ENCODE measurements around the gene JADE2.

The JADE2 gene

DNA sequence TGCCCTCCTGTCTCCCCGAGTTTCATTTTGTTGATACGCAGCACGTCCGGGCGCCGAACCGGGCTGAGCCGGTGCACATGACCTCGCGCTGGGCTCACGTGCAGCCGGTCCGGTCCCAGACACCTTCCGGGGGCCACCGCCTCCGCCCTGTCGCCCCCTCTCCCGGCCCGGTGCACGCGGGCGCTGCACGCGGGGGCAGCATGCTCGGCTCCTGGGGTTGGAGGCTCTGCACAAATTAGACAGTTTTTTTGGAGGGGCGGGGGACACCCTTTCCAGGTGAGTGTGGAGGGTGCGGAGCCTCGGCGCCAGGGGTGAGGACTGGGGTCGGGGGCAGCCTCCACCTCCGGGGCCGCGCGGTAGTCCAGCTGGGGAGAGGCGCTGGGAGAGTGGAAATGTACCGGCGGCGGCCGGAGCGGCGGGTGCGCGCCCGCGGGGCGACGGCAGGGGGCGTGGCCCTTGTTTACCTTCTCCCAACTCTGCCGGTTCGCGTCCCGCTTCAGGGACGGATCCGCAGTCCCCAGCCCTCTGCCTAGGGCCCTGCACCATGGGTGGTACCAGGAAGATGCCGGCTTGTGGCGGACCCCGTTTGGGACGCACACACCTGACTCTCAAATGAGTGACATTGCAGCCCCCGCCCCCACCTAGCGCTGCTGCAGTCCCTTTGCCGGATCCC is 1.1 kb downstream of the JADE2 start:
- DNase-seq (ENCODE audit: low spot score) = peak; percentile 85
- in situ Hi-C loops (cut with MboI; ENCODE audit: low sequenced_read_pairs, unreplicated experiment) = loop anchor here (5.0 kb wide), 1 partner anchor 51 kb away; no protein-coding TSS in a partner anchor
- TF ChIP-seq, protein P1, sequence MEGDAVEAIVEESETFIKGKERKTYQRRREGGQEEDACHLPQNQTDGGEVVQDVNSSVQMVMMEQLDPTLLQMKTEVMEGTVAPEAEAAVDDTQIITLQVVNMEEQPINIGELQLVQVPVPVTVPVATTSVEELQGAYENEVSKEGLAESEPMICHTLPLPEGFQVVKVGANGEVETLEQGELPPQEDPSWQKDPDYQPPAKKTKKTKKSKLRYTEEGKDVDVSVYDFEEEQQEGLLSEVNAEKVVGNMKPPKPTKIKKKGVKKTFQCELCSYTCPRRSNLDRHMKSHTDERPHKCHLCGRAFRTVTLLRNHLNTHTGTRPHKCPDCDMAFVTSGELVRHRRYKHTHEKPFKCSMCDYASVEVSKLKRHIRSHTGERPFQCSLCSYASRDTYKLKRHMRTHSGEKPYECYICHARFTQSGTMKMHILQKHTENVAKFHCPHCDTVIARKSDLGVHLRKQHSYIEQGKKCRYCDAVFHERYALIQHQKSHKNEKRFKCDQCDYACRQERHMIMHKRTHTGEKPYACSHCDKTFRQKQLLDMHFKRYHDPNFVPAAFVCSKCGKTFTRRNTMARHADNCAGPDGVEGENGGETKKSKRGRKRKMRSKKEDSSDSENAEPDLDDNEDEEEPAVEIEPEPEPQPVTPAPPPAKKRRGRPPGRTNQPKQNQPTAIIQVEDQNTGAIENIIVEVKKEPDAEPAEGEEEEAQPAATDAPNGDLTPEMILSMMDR (IDR thresholded peaks at IDR 0.05; ENCODE audit: borderline replicate concordance, control extremely low read depth, extremely low read depth, insufficient read depth, missing control alignments) = peak; percentile 50

DNA sequence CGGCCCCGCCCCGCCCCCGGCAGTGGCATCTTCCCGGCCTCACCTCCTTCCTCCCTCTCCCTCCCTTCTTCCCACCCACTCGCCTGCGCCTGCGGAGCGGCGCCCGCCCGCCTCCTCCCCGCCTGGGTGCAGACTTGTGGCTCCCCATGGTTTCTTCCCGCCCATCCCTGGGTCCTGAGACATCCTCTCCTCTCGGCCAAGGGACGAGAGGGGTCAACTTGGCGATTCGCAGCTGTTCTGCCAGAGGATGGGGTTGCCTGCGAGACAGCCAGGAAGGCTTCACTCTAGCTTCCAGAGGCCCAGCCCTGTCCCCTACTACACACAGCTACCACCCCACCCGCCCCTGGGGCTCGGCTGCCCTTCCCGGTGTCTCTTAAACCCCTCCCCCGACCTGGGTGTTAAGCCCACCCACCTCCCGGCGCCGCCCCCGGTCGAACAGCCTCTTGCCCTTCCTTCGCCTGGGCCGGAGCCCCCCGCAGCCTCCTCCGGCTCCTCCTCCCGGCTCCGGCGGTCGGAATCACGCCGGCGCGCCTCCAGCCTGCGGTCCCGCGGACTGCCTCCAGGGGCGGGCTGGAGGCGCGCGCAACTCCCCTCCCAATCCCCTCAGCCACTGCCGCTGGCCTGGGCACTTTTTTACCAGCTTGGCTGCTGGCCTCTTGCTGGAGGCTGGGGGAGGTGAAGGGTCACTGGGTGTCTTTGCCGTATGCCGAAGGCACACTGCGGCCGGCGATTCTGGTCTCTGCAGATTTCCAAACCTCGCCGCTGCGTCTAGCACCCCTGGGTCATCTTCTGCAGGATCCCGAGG is 1.9 kb downstream of the JADE2 start:
- TF ChIP-seq, protein P1 (IDR thresholded peaks at IDR 0.05; ENCODE audit: borderline replicate concordance, control extremely low read depth, extremely low read depth, insufficient read depth, missing control alignments) = peak; percentile 80
- peak; percentile 91 for DNase-seq (ENCODE audit: low spot score)
- in situ Hi-C loops (cut with MboI; ENCODE audit: low sequenced_read_pairs, unreplicated experiment) = loop anchor here (5.0 kb wide), 1 partner anchor 50 kb away; no protein-coding TSS in a partner anchor

DNA sequence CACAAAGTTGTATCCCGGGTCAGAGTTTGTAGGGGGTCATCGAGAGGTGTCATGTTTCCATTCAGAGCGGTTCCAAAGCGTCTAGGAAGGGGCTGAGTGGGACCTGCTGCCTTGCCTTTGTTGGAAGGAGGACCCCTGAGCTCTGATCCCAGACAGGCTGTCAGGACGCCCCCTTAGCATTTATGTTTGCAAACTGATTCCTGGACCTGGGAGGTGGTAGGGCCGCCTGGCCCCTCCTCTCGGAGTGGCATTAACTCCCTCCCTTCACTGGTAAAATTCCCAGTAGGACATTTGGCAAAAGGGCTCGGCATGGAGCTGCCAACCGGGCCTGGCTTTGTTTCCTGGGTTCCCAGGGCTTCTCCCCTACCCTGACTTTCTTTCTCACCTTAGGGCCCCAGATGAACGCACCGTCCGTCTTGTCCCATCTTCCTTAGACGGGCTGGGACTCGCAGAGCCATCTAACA is 2.5 kb downstream of the JADE2 start:
- no peak for DNase-seq (ENCODE audit: low spot score)
- in situ Hi-C loops (cut with MboI; ENCODE audit: low sequenced_read_pairs, unreplicated experiment) = loop anchor here (5.0 kb wide), 1 partner anchor 49 kb away; no protein-coding TSS in a partner anchor
- TF ChIP-seq, protein P1 (IDR thresholded peaks at IDR 0.05; ENCODE audit: borderline replicate concordance, control extremely low read depth, extremely low read depth, insufficient read depth, missing control alignments) = no peak

DNA sequence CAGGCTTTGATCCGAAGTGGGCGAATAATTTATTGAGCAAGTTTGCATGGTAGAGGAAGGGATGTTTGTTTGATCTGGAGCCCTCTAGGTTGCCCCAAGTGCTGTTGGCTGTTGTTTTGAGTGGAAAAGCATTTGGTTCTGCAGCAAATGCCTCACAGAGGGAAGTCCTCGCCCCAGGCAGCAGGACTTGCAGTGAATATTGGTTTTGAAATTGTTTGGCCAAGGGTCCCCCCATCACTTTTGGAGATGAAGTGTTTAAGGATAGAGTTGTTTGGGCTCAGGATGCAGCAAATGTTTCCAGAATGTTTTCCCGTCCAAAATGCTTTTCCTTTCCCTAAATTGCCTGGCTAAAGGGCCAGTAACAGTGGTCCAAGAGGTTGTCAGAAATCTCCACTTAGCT is 3.1 kb downstream of the JADE2 start:
- in situ Hi-C loops (cut with MboI; ENCODE audit: low sequenced_read_pairs, unreplicated experiment) = loop anchor here (5.0 kb wide), 1 partner anchor 49 kb away; no protein-coding TSS in a partner anchor
- TF ChIP-seq, protein P1 (IDR thresholded peaks at IDR 0.05; ENCODE audit: borderline replicate concordance, control extremely low read depth, extremely low read depth, insufficient read depth, missing control alignments) = no peak
- DNase-seq (ENCODE audit: low spot score) = no peak

DNA sequence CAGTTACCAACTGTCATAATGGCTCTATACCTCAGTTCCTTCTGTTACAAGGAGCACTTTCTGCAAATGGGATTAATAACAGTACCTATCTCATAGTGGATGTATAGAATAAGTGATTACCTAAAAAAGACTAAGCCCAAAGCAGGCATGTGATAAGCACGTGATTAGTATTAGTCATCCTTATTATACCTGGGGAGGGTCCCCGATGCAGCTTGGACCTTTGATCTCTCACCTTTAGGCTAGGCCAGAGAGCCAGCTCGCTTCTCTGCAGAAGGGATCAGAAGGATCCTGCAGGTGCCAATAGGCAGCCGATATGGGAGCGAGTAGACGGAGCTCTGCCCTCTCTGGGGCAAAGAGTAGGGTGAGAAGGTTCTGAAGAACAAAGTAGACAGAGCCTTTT is 4.0 kb downstream of the JADE2 start:
- no peak for DNase-seq (ENCODE audit: low spot score)
- in situ Hi-C loops (cut with MboI; ENCODE audit: low sequenced_read_pairs, unreplicated experiment) = loop anchor here (5.0 kb wide), 1 partner anchor 48 kb away; no protein-coding TSS in a partner anchor
- TF ChIP-seq, protein P1 (IDR thresholded peaks at IDR 0.05; ENCODE audit: borderline replicate concordance, control extremely low read depth, extremely low read depth, insufficient read depth, missing control alignments) = no peak

DNA sequence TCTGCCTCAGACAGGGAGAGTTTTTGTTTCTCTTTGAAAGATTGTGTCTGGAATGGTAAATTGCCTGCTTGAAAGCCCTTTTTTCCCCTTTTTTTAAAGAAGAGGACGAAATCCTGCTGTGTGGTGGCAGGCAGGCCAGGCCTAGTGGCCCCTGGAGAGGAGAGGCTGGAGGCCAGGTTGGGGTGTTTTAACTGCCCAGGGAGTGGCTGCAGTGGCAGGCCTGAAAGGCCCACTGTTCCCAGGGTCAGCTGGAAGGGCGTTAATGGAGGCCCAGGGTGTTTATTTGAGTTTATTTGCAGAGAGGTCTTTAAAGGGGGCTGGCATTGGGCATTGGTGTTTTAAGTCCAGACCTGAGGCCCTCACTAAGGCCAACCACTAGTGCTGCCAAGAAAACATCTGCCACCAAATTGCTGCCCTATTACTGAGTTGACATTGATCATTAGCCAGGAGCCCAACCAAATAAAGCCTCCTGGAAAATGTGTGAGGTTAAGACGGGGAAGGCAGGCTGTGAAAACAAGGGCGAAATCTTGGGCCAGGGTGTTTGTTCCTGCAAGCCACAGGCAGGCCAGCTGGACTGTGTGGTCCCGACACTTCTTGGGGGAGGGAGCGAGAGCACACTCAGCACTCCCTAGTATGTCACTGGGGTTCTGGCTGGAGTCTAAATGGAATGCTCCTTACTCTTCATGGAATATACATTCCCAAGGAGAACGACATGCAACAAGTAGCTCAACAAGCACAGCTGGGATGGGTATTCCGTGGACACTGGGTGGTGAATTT is 5.0 kb downstream of the JADE2 start:
- no peak for DNase-seq (ENCODE audit: low spot score)
- TF ChIP-seq, protein P1 (IDR thresholded peaks at IDR 0.05; ENCODE audit: borderline replicate concordance, control extremely low read depth, extremely low read depth, insufficient read depth, missing control alignments) = no peak
- in situ Hi-C loops (cut with MboI; ENCODE audit: low sequenced_read_pairs, unreplicated experiment) = no loop called here
